Activated CD4-positive, CD25-positive, alpha-beta regulatory T cell treated with anti-CD3 and anti-CD28 coated beads, Interleukin-2, amount 50 U/mL, for 72 hours (primary cell): ENCODE data around the gene PPP2R5C.

Experiments used
- DNase-seq: peaks from one replicate; pipeline ENCODE4 v3.0.0; 2021

The PPP2R5C gene

GRCh38 chr14:101894365-101895081 lies 133.0 kb downstream of the PPP2R5C start:
- no peak for DNase-seq

- no peak for DNase-seq
These were observed 133.7 kb downstream of the PPP2R5C start for GRCh38 chr14:101895256-101895655.

- DNase-seq: no peak
These were observed 135.8 kb downstream of the PPP2R5C start for GRCh38 chr14:101897326-101897725.

- no peak for DNase-seq
These were observed 136.9 kb downstream of the PPP2R5C start for GRCh38 chr14:101898416-101898815.

GRCh38 chr14:101899263-101899662 lies 137.8 kb downstream of the PPP2R5C start:
- no peak for DNase-seq

- no peak for DNase-seq
These were observed 138.7 kb downstream of the PPP2R5C start for GRCh38 chr14:101900253-101900652.

- DNase-seq: no peak
These were observed 141.6 kb downstream of the PPP2R5C start for GRCh38 chr14:101903111-101903561.

- DNase-seq: no peak
These were observed 144.1 kb downstream of the PPP2R5C start for GRCh38 chr14:101905614-101906013.

- no peak for DNase-seq
These were observed 145.1 kb downstream of the PPP2R5C start for GRCh38 chr14:101906645-101907044.

- no peak for DNase-seq
These were observed 146.1 kb downstream of the PPP2R5C start for GRCh38 chr14:101907619-101908018.

GRCh38 chr14:101908795-101909194 lies 147.3 kb downstream of the PPP2R5C start:
- no peak for DNase-seq

GRCh38 chr14:101909371-101910096 lies 148.0 kb downstream of the PPP2R5C start:
- DNase-seq: no peak

- no peak for DNase-seq
These were observed 151.3 kb downstream of the PPP2R5C start for GRCh38 chr14:101912841-101913240.

GRCh38 chr14:101914083-101914482 lies 152.6 kb downstream of the PPP2R5C start:
- DNase-seq: no peak

- no peak for DNase-seq
These were observed 154.6 kb downstream of the PPP2R5C start for GRCh38 chr14:101915871-101916815.

GRCh38 chr14:101916816-101917412 lies 155.4 kb downstream of the PPP2R5C start:
- DNase-seq: no peak

- DNase-seq: no peak
These were observed 156.0 kb downstream of the PPP2R5C start for GRCh38 chr14:101917413-101918017.

GRCh38 chr14:101918065-101918989 lies 156.8 kb downstream of the PPP2R5C start:
- DNase-seq: no peak

- no peak for DNase-seq
These were observed 158.8 kb downstream of the PPP2R5C start for GRCh38 chr14:101920271-101920670.

- DNase-seq: no peak
These were observed 161.4 kb downstream of the PPP2R5C start for GRCh38 chr14:101922866-101923265.

GRCh38 chr14:101925152-101925551 lies 163.6 kb downstream of the PPP2R5C start:
- no peak for DNase-seq
